ENCODE data around the gene CPA1. TPM values are rescaled to one million over a fixed set of nuclear protein-coding genes. Genes with fewer than 3 reads are reported as not detected.

The CPA1 gene
- total and polyA plus RNA-seq, 9 of the 15 experiments (the other 6 are each of a cell fraction or from before 2014, with no cell fraction given), result 6.5 TPM; not detected in 8

DNA sequence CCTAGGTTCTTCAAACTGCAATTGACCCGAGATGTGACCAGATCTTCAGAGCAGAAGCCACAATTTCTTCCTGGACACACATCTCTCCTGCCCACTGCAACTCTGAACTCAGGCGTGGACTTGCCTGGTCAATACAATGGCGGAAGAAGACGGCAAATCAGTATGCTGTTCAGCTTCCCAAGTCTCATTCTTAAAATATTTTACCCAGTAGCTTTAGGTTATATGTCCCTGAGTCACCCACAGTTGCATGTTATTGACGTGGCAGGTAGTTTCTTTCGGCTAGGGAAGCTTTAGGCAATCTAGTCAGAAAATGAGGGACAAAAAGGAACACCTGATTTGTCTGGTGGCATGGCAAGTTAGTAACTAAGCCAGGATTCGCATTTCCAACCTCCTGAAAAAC is 38.0 kb downstream of the CPA1 start (continued):
- TF ChIP-seq, protein P1, sequence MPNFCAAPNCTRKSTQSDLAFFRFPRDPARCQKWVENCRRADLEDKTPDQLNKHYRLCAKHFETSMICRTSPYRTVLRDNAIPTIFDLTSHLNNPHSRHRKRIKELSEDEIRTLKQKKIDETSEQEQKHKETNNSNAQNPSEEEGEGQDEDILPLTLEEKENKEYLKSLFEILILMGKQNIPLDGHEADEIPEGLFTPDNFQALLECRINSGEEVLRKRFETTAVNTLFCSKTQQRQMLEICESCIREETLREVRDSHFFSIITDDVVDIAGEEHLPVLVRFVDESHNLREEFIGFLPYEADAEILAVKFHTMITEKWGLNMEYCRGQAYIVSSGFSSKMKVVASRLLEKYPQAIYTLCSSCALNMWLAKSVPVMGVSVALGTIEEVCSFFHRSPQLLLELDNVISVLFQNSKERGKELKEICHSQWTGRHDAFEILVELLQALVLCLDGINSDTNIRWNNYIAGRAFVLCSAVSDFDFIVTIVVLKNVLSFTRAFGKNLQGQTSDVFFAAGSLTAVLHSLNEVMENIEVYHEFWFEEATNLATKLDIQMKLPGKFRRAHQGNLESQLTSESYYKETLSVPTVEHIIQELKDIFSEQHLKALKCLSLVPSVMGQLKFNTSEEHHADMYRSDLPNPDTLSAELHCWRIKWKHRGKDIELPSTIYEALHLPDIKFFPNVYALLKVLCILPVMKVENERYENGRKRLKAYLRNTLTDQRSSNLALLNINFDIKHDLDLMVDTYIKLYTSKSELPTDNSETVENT (CRISPR knock-in tag; IDR thresholded peaks at IDR 0.05), result no peak
- no peak for TF ChIP-seq ETV5 (CRISPR knock-in tag; IDR thresholded peaks at IDR 0.05; ENCODE audit: low read depth)
- TF ChIP-seq, protein P2, sequence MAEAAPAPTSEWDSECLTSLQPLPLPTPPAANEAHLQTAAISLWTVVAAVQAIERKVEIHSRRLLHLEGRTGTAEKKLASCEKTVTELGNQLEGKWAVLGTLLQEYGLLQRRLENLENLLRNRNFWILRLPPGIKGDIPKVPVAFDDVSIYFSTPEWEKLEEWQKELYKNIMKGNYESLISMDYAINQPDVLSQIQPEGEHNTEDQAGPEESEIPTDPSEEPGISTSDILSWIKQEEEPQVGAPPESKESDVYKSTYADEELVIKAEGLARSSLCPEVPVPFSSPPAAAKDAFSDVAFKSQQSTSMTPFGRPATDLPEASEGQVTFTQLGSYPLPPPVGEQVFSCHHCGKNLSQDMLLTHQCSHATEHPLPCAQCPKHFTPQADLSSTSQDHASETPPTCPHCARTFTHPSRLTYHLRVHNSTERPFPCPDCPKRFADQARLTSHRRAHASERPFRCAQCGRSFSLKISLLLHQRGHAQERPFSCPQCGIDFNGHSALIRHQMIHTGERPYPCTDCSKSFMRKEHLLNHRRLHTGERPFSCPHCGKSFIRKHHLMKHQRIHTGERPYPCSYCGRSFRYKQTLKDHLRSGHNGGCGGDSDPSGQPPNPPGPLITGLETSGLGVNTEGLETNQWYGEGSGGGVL (CRISPR knock-in tag; IDR thresholded peaks at IDR 0.05), result no peak
- TF ChIP-seq SAP30 (IDR thresholded peaks at IDR 0.05; ENCODE audit: borderline replicate concordance, insufficient read depth, low read depth, low read length, poor library complexity, severe bottlenecking), result no peak
- no peak for TF ChIP-seq KAT8 (IDR thresholded peaks at IDR 0.05; ENCODE audit: low read depth)

DNA sequence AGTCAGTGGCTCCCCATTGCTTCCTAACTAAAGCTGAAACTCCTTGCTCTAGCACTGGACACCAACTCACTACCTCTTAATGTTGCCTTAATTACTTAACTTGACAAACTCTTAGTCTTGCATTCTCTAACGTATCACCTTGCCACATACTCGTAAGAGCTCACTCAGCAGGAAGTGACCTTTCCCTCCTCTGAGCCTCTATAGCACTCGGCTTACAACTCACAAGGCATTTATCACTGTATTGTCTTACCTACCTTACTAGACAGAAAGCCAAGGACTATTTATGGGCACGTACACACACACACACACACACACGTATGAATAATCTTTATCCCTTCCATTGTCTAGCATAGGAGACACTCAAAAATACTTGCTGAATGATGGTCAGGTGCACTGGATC is 39.4 kb downstream of the CPA1 start:
- Histone ChIP-seq H3K9me3 (replicated peaks; ENCODE audit: control insufficient read depth, insufficient read depth, low read depth, low read length) (no peaks in the 10 kb centered on the region), H3K4me3 (no peak overlapping the region), H4K20me1 (replicated peaks; ENCODE audit: control insufficient read depth, insufficient read depth, low read length) (no peaks in the 10 kb centered on the region), H3K9ac (ENCODE audit: insufficient read depth in 1 of 2, low read depth in 2 of 2, low read length in 2 of 2) (no peak overlapping the region), H3K27ac (ENCODE audit: extremely low read depth, low read depth, low read length) (no peak overlapping the region), H3K4me1 (replicated peaks in 1 of 2; ENCODE audit: control insufficient read depth in 2 of 2, insufficient read depth in 2 of 2, low read length in 2 of 2) (no peaks in the 10 kb centered on the region), H3K9me1 (ENCODE audit: control insufficient read depth, insufficient read depth, low read length) (no peaks in the 10 kb centered on the region), H3K4me2 (ENCODE audit: insufficient read depth, low read length) (no peak overlapping the region), H2AFZ (ENCODE audit: low read depth, low read length) (no peak overlapping the region), H3K79me2 (ENCODE audit: control insufficient read depth, insufficient read depth, low read length) (no peaks in the 10 kb centered on the region), H3K36me3 (ENCODE audit: control insufficient read depth, insufficient read depth, low read length) (no peaks in the 10 kb centered on the region), H3K27me3 (ENCODE audit: control insufficient read depth in 2 of 2, insufficient read depth in 2 of 2, low read length in 2 of 2) (peaks cover 2 to 10% of the 10 kb centered on the region in 2 experiments; a peak in 3 of 5 replicates)
- no TSS peak for BruUV-seq (replicated peaks)
- in situ Hi-C loops (cut with MboI) (no loop called here), intact Hi-C loops (cut with micrococcal nuclease) (no loop called here)
- WGBS (ENCODE audit: insufficient coverage, low coverage, missing lambda C conversion rate), result 15% methylated on average over 5 of the region's 5 CpGs
- FAIRE-seq (no peak), DNase-seq (ENCODE audit: extremely low read depth in 1 of 4, low spot score in 3 of 4) (no peak), ATAC-seq (no peak)
- POLR2A ChIA-PET, result interaction anchor here (0.6 kb wide), 1 partner anchor 115 kb away, joined by 4 read pairs; no protein-coding TSS in a partner anchor
- CTCF ChIA-PET (ENCODE audit: low intra/inter-chr PET ratio), result no interaction called here
- TF ChIP-seq, protein P3, sequence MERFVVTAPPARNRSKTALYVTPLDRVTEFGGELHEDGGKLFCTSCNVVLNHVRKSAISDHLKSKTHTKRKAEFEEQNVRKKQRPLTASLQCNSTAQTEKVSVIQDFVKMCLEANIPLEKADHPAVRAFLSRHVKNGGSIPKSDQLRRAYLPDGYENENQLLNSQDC (CRISPR knock-in tag; IDR thresholded peaks at IDR 0.05), result no peak
- TF ChIP-seq SRSF9 (IDR thresholded peaks at IDR 0.05; ENCODE audit: borderline replicate concordance, low read depth, low read length) (no peak), NFATC3 (IDR thresholded peaks at IDR 0.05) (no peak)
- TF ChIP-seq, protein P4, sequence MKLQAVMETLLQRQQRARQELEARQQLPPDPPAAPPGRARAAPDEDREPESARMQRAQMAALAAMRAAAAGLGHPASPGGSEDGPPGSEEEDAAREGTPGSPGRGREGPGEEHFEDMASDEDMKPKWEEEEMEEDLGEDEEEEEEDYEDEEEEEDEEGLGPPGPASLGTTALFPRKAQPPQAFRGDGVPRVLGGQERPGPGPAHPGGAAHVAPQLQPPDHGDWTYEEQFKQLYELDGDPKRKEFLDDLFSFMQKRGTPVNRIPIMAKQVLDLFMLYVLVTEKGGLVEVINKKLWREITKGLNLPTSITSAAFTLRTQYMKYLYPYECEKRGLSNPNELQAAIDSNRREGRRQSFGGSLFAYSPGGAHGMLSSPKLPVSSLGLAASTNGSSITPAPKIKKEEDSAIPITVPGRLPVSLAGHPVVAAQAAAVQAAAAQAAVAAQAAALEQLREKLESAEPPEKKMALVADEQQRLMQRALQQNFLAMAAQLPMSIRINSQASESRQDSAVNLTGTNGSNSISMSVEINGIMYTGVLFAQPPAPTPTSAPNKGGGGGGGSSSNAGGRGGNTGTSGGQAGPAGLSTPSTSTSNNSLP (IDR thresholded peaks at IDR 0.05; ENCODE audit: borderline replicate concordance, low read depth, low read length), result no peak
- TF ChIP-seq, protein P5, sequence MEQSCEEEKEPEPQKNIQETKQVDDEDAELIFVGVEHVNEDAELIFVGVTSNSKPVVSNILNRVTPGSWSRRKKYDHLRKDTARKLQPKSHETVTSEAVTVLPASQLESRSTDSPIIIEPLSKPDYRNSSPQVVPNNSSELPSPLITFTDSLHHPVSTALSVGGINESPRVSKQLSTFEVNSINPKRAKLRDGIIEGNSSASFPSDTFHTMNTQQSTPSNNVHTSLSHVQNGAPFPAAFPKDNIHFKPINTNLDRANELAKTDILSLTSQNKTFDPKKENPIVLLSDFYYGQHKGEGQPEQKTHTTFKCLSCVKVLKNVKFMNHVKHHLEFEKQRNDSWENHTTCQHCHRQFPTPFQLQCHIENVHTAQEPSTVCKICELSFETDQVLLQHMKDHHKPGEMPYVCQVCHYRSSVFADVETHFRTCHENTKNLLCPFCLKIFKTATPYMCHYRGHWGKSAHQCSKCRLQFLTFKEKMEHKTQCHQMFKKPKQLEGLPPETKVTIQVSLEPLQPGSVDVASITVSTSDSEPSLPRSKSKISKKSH (CRISPR knock-in tag; IDR thresholded peaks at IDR 0.05), result no peak
- TF ChIP-seq, protein P6, sequence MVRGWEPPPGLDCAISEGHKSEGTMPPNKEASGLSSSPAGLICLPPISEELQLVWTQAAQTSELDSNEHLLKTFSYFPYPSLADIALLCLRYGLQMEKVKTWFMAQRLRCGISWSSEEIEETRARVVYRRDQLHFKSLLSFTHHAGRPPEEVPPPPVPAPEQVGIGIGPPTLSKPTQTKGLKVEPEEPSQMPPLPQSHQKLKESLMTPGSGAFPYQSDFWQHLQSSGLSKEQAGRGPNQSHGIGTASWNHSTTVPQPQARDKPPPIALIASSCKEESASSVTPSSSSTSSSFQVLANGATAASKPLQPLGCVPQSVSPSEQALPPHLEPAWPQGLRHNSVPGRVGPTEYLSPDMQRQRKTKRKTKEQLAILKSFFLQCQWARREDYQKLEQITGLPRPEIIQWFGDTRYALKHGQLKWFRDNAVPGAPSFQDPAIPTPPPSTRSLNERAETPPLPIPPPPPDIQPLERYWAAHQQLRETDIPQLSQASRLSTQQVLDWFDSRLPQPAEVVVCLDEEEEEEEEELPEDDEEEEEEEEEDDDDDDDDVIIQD (CRISPR knock-in tag; IDR thresholded peaks at IDR 0.05), result no peak

Data from K562 (cell line).